Omental fat pad (tissue), 4 donors: ENCODE measurements around the gene NPHP1. TPM values are rescaled to one million over a fixed set of nuclear protein-coding genes. Genes with fewer than 3 reads are reported as not detected.
A peak's percentile ranks its signal among the peaks of the same experiment; 100 is the strongest.

Source experiments
- ATAC-seq: fragments of 150-250 bp; one replicate; pipeline ENCODE4 v1.9.1; 2016; ENCODE audit warnings: mild to moderate bottlenecking, moderate library complexity; ENCODE audit not compliant: low FRiP score
- DNase-seq: peaks from one replicate; pipeline ENCODE4 v3.0.0-alpha.2; 2019; ENCODE audit warnings: low spot score
- CTCF ChIP-seq, 3 donors: fragments of 450-650 bp; IDR thresholded peaks; one replicate each; pipeline ENCODE4 v1.5.1; 2016 to 2017; ENCODE audit warnings: antibody characterized with exemption in 3 of 3, mild to moderate bottlenecking in 3 of 3, moderate library complexity in 2 of 3
- total RNA-seq, 4 donors: library from RNA; depleted of rRNA; stranded (reverse); fragments of >200 nt; gene quantifications; one replicate each; pipeline ENCODE4 v1.1.0, GENCODE V29; 2016

NPHP1 gene
- total RNA-seq, 4 donors from 2014 or later: 2.4 to 7.4 (median 3.7) TPM

GRCh38 chr2:110153416-110153815 is 51.4 kb downstream of the NPHP1 start:
- no peak for TF ChIP-seq CTCF (IDR thresholded peaks at IDR 0.05)
- no peak for DNase-seq
- no peak for ATAC-seq

GRCh38 chr2:110152943-110153342 is 51.9 kb downstream of the NPHP1 start:
- DNase-seq (no peak), ATAC-seq (no peak)
- TF ChIP-seq CTCF (IDR thresholded peaks at IDR 0.05): no peak

DNA sequence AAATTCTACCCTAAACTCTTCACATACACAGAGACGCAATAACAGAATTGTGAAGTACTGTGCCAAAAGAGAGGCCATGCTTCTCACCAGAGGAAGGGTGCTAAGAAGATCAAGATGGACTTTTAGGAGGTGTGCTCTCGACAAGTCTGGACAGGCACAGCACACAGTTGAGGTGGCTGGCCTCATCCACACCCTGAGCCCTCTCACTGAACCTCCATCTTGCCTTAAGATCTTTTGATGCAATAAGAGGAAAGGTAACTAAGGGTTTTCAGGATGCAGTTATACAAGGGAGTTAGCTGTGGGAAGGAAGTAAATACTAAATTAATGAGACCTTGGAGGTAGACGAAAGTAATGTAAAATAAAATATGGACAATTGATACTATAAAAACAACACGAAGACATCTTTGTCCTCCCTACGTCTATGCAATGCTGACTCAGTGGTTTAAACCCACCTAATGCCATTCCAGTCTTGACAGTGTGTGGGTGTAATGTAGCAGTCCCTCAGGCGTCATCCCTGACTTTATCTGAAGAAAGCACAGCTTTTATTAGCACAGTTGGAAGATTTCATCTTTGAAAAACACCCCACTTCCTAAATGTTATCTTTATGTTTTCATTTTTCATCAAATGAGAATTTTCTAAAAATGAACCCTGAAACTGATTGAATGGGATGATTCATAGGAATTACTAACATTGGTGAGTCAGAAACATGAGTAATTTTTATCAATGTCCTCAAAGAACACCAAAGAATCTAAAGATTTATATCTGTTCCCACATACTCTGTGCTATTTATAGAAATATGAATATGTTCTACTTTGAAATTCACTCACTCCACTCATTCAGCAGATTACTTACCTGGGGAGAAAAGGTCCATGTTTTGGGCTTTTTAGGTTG is 55.2 kb downstream of the NPHP1 start:
- DNase-seq (no peak), ATAC-seq (peak; percentile 90)
- no peak for TF ChIP-seq CTCF (IDR thresholded peaks at IDR 0.05)

- TF ChIP-seq CTCF (IDR thresholded peaks at IDR 0.05): no peak
- DNase-seq (no peak), ATAC-seq (no peak)
Measured at GRCh38 chr2:110146945-110147332, 57.9 kb downstream of the NPHP1 start.

DNA sequence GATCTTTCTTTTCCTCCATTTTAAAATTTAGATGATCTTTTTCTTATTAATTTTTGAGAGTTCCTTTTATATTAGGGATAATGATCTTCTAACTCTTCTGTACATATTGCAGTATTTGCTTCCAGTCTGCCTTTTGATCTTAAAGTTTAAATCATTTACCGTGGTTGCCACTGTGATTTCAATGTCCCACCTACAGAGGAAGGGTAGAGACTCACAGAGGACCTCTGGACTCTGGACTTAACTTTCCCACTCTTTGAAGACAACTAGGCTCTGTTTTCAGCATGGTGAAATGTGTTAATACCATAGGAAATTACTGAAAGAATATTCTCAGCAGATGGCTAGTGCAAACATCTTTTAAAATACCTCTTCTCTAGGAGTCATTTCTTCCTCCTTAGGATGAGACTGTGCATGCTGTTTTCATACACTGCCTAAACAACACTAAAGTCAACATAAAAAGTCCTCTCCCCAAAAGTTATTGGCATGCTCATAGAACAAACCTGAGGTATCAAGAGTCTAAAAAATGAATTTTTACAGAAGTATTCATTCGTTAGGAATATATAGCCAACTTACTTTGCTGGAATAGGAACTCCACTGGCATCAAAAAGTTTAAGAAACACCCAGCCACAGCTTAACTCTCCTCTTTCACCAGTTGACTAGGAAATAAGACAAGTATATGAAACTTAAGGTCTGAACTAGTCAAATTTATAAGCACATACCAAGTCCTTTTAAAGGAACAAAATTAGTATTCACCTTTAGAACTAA is 58.4 kb downstream of the NPHP1 start:
- DNase-seq (no peak), ATAC-seq (no peak)
- TF ChIP-seq CTCF (IDR thresholded peaks at IDR 0.05): no peak

- no peak for TF ChIP-seq CTCF (IDR thresholded peaks at IDR 0.05)
- ATAC-seq (no peak), DNase-seq (no peak)
Measured at GRCh38 chr2:110143982-110144381, 60.8 kb downstream of the NPHP1 start.
